Left cardiac atrium (tissue), 4 donors: Measurements from ENCODE around the gene TEX22. TPM values are rescaled to one million over a fixed set of nuclear protein-coding genes. Genes with fewer than 3 reads are reported as not detected.

Experiments used
- ATAC-seq, 2 donors: fragments of 200-7000 bp; cut with Tn5 transposase; one replicate each; pipeline ENCODE4 v1.9.1; 2020; ENCODE audit warnings: mild to moderate bottlenecking in 2 of 2, moderate library complexity in 2 of 2
- DNase-seq: peaks from one replicate; pipeline ENCODE4 v3.0.0-alpha.2; 2020
- intact Hi-C, 2 donors: fragments of 100-400 bp; cut with DNase I; formaldehyde crosslinking; loops; one replicate each; pipeline versions ENCODE4 v1.14.1 to v1.15.1; 2022 to 2023
- total RNA-seq, 2 donors: library from RNA; stranded (reverse); fragmentation: NEBNext Ultra II Directional; extraction: Animal tissue kit (Norgen Biotek cat#: 25700); gene quantifications; one replicate each; pipeline ENCODE4 v1.2.1, GENCODE V29; 2021
- donor health status: DM: no; HTN: yes; CAD: no.
- donor health status: DM: no; HTN: yes; CAD: no; lungs with severe emphysema.
- donor health status: DM: yes; HTN: yes; CAD: no.
- donor health status: Dilated cardiomyopathy.

TEX22 gene
- total RNA-seq, 2 donors from 2014 or later = 0.77 to 1.6 TPM

GRCh38 chr14:105412771-105413543, 14.6 kb downstream of the TEX22 start:
- intact Hi-C loops = no loop called here
- DNase-seq (no peak), ATAC-seq (no peak)

GRCh38 chr14:105413544-105413886, 15.2 kb downstream of the TEX22 start:
- DNase-seq (peak; percentile 24), ATAC-seq (peak in 1 of 2 donors; percentile 9)
- intact Hi-C loops = no loop called here

GRCh38 chr14:105414456-105415371, 16.4 kb downstream of the TEX22 start:
- intact Hi-C loops = no loop called here
- ATAC-seq (peak; percentile 82 to 84), DNase-seq (peak; percentile 87)

GRCh38 chr14:105415481-105416428, 17.4 kb downstream of the TEX22 start:
- ATAC-seq (no peak), DNase-seq (peak; percentile 18)
- intact Hi-C loops = no loop called here

GRCh38 chr14:105416671-105417070, 18.3 kb downstream of the TEX22 start:
- intact Hi-C loops = no loop called here
- DNase-seq = no peak

GRCh38 chr14:105417690-105418121, 19.4 kb downstream of the TEX22 start:
- intact Hi-C loops = no loop called here
- DNase-seq = peak; percentile 15
- no peak for ATAC-seq

More at GRCh38 chr14:105416671-105417070, 18.3 kb downstream of the TEX22 start:
- no peak for ATAC-seq

- intact Hi-C loops = no loop called here
- ATAC-seq (no peak), DNase-seq (peak; percentile 17)
Observed at GRCh38 chr14:105418269-105419194, 20.2 kb downstream of the TEX22 start.

GRCh38 chr14:105419195-105420091, 21.1 kb downstream of the TEX22 start, which contains the start of gene MTA1:
Gene MTA1 (plus strand): TSS chr14:105419827. CDS start chr14:105420036, 209 bp downstream.
- ATAC-seq (peak; percentile 51 to 53), DNase-seq (peak; percentile 46)
- intact Hi-C loops = no loop called here

GRCh38 chr14:105420101-105420973, 22.0 kb downstream of the TEX22 start:
- ATAC-seq (peak in 1 of 2 donors; percentile 4), DNase-seq (peak; percentile 18)
- intact Hi-C loops = no loop called here

- intact Hi-C loops = no loop called here
- DNase-seq (peak; percentile 28), ATAC-seq (peak; percentile 6 to 17)
Observed at GRCh38 chr14:105420974-105421674, 22.8 kb downstream of the TEX22 start.

GRCh38 chr14:105421723-105422615, 23.6 kb downstream of the TEX22 start:
- peak in 1 of 2 donors; percentile 7 for ATAC-seq
- intact Hi-C loops = no loop called here
- peak; percentile 21 for DNase-seq

GRCh38 chr14:105422695-105423487, 24.6 kb downstream of the TEX22 start:
- peak; percentile 19 for DNase-seq
- intact Hi-C loops = no loop called here
- peak in 1 of 2 donors; percentile 9 for ATAC-seq

GRCh38 chr14:105423488-105424195, 25.3 kb downstream of the TEX22 start:
- intact Hi-C loops = no loop called here
- DNase-seq (peak; percentile 15), ATAC-seq (no peak)
